ENCODE data around the gene PRR32. TPM values are rescaled to one million over a fixed set of nuclear protein-coding genes. Genes with fewer than 3 reads are reported as not detected.

Gene PRR32
- not detected in 5 replicates for total RNA-seq (2022; extraction: Qiagen RNA extraction)

GRCh38 chrX:126819429-126819828, at the start of gene PRR32:
Gene PRR32, plus strand, starts transcription at chrX:126819729. Its CDS starts 115 bp downstream, at chrX:126819844.

Data from A549 treated with AZD2906 at 1 μM for 4 hours (cell line).